PC-9 (cell line): ENCODE results near the gene FGD4. TPM values are rescaled to one million over a fixed set of nuclear protein-coding genes. Genes with fewer than 3 reads are reported as not detected.
"Not testable (repeated sequence)": the region's sequence is repeated elsewhere in the genome, so short reads cannot be mapped to it uniquely, and the experiment has no call there.

Experiments
- BruUV-seq: library from RNA; stranded (reverse); fragments of 400-500 nt; replicated peaks from 2 replicates; lab custom pipeline; 2021; lab: Mats Ljungman, UMichigan
- CTCF ChIA-PET: fragments of 300-600 bp; sonication (Branson Sonifier 250); formaldehyde crosslinking; loops from one replicate; lab custom pipeline; 2022; ENCODE audit warnings: antibody characterized with exemption; lab: Charles Lee
- POLR2A ChIA-PET: fragments of 300-600 bp; sonication (Branson Sonifier 250); formaldehyde crosslinking; loops from one replicate; lab custom pipeline; 2022; ENCODE audit warnings: antibody characterized with exemption; ENCODE audit not compliant: unreplicated experiment; lab: Charles Lee
- DNase-seq, 2 experiments: peaks; one replicate each; pipeline versions ENCODE4 v3.0.0 to v3.0.0-alpha.2; 2015 to 2022; ENCODE audit warnings: mixed read lengths in 1 of 2
- H2AFZ ChIP-seq: fragments of 200-600 bp; sonication (generic); 2 replicates; pipeline ENCODE4 v1.8.1; 2017; ENCODE audit warnings: antibody characterized with exemption
- H3F3A ChIP-seq: fragments of 200-600 bp; sonication (generic); 2 replicates; pipeline ENCODE4 v1.8.1; 2017; ENCODE audit warnings: antibody characterized with exemption, mild to moderate bottlenecking, low read depth; ENCODE audit not compliant: insufficient read depth
- H3K27ac ChIP-seq: fragments of 200-600 bp; sonication (generic); 2 replicates; pipeline ENCODE4 v1.6.1; 2016; ENCODE audit warnings: mixed run types
- H3K27me3 ChIP-seq: fragments of 200-600 bp; sonication (generic); 2 replicates; pipeline ENCODE4 v1.6.1; 2016; ENCODE audit warnings: low read depth, mixed run types; ENCODE audit not compliant: insufficient read depth
- H3K36me3 ChIP-seq: fragments of 200-600 bp; sonication (generic); 2 replicates; pipeline ENCODE4 v1.6.1; 2016; ENCODE audit warnings: low read depth, mixed run types
- H3K4me1 ChIP-seq: fragments of 200-600 bp; sonication (generic); replicated peaks from 2 replicates; pipeline ENCODE4 v1.6.1; 2016; ENCODE audit warnings: mixed run types; ENCODE audit not compliant: insufficient read depth
- H3K4me2 ChIP-seq: fragments of 200-600 bp; sonication (generic); 2 replicates; pipeline ENCODE4 v1.6.1; 2017; ENCODE audit warnings: mixed run types
- H3K4me3 ChIP-seq: fragments of 200-600 bp; sonication (generic); 2 replicates; pipeline ENCODE4 v1.6.1; 2016; ENCODE audit warnings: mixed run types
- H3K79me2 ChIP-seq: fragments of 200-600 bp; sonication (generic); 2 replicates; pipeline ENCODE4 v1.6.1; 2017; ENCODE audit warnings: low read depth, mixed run types
- H3K9me2 ChIP-seq: fragments of 200-600 bp; sonication (generic); 2 replicates; pipeline ENCODE4 v1.8.1; 2017; ENCODE audit warnings: mild to moderate bottlenecking; ENCODE audit not compliant: insufficient read depth
- H3K9me3 ChIP-seq: fragments of 200-600 bp; sonication (generic); 2 replicates; pipeline ENCODE4 v1.8.1; 2016; ENCODE audit warnings: low read depth; ENCODE audit not compliant: insufficient read depth
- H4K20me1 ChIP-seq: fragments of 200-600 bp; sonication (generic); 2 replicates; pipeline ENCODE4 v1.8.1; 2017; ENCODE audit not compliant: insufficient read depth
- CTCF ChIP-seq: fragments of 200-600 bp; sonication (generic); conservative IDR thresholded peaks from 2 replicates; pipeline ENCODE4 v1.6.1; 2017; ENCODE audit warnings: mixed run types, antibody characterized with exemption, mild to moderate bottlenecking, moderate library complexity
- EZH2 ChIP-seq: fragments of 200-600 bp; sonication (generic); IDR thresholded peaks from 2 replicates; pipeline ENCODE4 v1.8.0; 2017; ENCODE audit warnings: antibody characterized with exemption, low read depth
- intact Hi-C: fragments of 100-400 bp; cut with micrococcal nuclease; formaldehyde crosslinking; loops from one replicate; pipeline ENCODE4 v1.10.0; 2022; ENCODE audit not compliant: unreplicated experiment
- total RNA-seq: library from RNA; stranded (reverse); gene quantifications from 2 replicates; pipeline ENCODE4 v1.2.3, GENCODE V29; 2021

FGD4 gene
- total RNA-seq, 1 experiment from 2014 or later = 28.3 TPM

DNA sequence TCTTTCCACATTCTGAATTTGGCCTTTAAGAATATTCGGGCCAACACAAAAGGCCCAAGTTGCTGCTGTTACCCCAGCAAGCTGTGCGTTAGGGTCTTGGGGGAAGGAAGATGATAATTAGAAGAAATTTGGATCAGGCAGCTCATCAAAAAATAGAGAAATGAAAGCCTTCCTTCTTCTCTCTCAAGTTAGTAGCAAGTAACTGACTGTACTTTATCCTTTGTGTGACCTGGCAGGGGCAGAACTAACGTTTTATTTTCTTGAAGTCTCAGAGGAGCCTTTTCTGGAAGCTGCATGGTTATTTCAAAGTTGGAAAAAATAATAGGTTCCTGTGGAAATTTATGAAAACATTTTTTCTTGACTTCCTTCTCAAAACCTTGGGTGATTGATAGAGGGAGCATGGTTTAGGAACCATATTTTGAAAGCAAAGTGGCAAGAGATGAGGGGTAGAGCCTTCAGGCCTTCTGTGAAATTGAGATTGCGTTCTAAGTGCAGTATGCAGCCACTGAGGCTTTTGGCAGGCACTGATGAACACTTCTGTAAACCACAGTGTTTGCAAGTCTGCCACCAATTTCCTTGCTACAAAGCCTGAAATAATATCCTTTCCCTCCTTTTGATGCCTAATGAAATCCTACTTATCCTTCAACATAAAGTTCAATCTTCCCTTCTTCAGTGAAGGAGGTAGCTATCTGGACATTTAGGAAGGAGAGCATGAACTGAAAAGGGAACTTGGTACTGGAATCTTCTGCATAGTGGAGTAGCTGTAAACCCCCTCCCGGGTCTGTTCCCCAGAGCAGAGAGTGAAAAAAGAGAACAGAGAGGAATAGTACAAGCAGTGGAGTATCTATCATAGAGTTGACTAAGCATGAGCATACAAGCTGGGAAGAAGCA lies 123.2 kb downstream of the FGD4 start:
- Histone ChIP-seq H3K4me1 (no peaks in the 10 kb centered on the region), H3K79me2 (no peaks in the 10 kb centered on the region), H3K27ac (no peak overlapping the region), H3K27me3 (no peaks in the 10 kb centered on the region), H3K4me3 (no peak overlapping the region), H3K9me3 (no peaks in the 10 kb centered on the region), H2AFZ (no peak overlapping the region), H4K20me1 (no peaks in the 10 kb centered on the region), H3K4me2 (no peak overlapping the region), H3F3A (no peaks in the 10 kb centered on the region), H3K36me3 (no peaks in the 10 kb centered on the region), H3K9me2 (no peaks in the 10 kb centered on the region)
- intact Hi-C loops = no loop called here
- POLR2A ChIA-PET = interaction anchor here (0.6 kb wide), 1 partner anchor 104 kb away, joined by 5 read pairs; no protein-coding TSS in a partner anchor
- CTCF ChIA-PET = no interaction called here
- TF ChIP-seq EZH2 (no peak), CTCF (no peak)
- no peak for DNase-seq
- BruUV-seq = no TSS peak

GRCh38 chr12:32525802-32526201 lies 126.4 kb downstream of the FGD4 start:
- H3K27ac ChIP-seq, CTCF ChIA-PET, POLR2A ChIA-PET, BruUV-seq, H3K9me2 ChIP-seq, H3K27me3 ChIP-seq, DNase-seq, H3F3A ChIP-seq, H3K36me3 ChIP-seq, H4K20me1 ChIP-seq, H3K4me2 ChIP-seq, H3K79me2 ChIP-seq, H2AFZ ChIP-seq, intact Hi-C loops, H3K4me3 ChIP-seq, H3K4me1 ChIP-seq, H3K9me3 ChIP-seq: not testable (repeated sequence)

GRCh38 chr12:32526343-32526742 lies 127.0 kb downstream of the FGD4 start:
- H3F3A ChIP-seq, H2AFZ ChIP-seq, BruUV-seq, intact Hi-C loops, CTCF ChIA-PET, H4K20me1 ChIP-seq, H3K4me2 ChIP-seq, DNase-seq, H3K9me3 ChIP-seq, H3K9me2 ChIP-seq, H3K36me3 ChIP-seq, H3K27ac ChIP-seq, H3K27me3 ChIP-seq, H3K4me1 ChIP-seq, H3K79me2 ChIP-seq, H3K4me3 ChIP-seq: not testable (repeated sequence)
- POLR2A ChIA-PET = interaction anchor here (0.6 kb wide), 1 partner anchor 61 kb away, joined by 5 read pairs; no protein-coding TSS in a partner anchor

DNA sequence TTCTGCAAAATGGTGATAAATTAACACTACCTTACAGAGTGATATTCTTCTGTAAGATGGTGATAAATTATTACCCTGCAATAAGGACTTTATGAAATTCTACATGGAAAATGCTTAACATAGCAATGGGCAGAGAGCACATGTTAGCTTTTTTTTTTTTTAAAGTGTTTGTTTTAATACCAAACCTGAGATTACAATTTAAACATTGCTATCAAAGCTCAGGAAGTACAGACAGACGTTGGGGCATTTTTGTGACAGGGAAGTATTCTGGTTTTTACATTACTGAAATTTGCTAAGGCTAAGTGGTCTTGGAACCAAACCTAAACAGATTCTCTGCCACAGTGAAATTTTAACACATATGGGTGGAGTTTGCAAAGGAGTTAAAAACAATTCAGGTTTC lies 133.1 kb downstream of the FGD4 start:
- ChIA-PET POLR2A (interaction anchor here (0.6 kb wide), 2 partner anchors 29 to 79 kb away, joined by 6 to 9 read pairs; no protein-coding TSS in a partner anchor), CTCF (no interaction called here)
- no peaks in the 10 kb centered on the region for H3K9me2 ChIP-seq
- no peaks in the 10 kb centered on the region for H3K9me3 ChIP-seq
- BruUV-seq = no TSS peak
- H4K20me1 ChIP-seq = no peaks in the 10 kb centered on the region; the same call in 1 of the 2 replicates
- H3K4me2 ChIP-seq = no peak overlapping the region
- no peaks in the 10 kb centered on the region for H3K27me3 ChIP-seq
- H3F3A ChIP-seq = peaks cover 13% of the 10 kb centered on the region; the same call in 1 of the 2 replicates
- H3K4me1 ChIP-seq = peaks cover 11% of the 10 kb centered on the region; the same call in 1 of the 2 replicates
- no peaks in the 10 kb centered on the region; the same call in 1 of the 2 replicates for H3K79me2 ChIP-seq
- no peak overlapping the region for H2AFZ ChIP-seq
- no peaks in the 10 kb centered on the region for H3K36me3 ChIP-seq
- no peak overlapping the region for H3K27ac ChIP-seq
- intact Hi-C loops = no loop called here
- no peak for TF ChIP-seq CTCF
- TF ChIP-seq EZH2 = no peak
- no peak overlapping the region for H3K4me3 ChIP-seq
- no peak for DNase-seq
